Measurements from ENCODE around the gene ATP6V0A4. TPM values are rescaled to one million over a fixed set of nuclear protein-coding genes. Genes with fewer than 3 reads are reported as not detected.

ATP6V0A4 gene
- total RNA-seq, 1 experiment from 2014 or later = not detected

DNA sequence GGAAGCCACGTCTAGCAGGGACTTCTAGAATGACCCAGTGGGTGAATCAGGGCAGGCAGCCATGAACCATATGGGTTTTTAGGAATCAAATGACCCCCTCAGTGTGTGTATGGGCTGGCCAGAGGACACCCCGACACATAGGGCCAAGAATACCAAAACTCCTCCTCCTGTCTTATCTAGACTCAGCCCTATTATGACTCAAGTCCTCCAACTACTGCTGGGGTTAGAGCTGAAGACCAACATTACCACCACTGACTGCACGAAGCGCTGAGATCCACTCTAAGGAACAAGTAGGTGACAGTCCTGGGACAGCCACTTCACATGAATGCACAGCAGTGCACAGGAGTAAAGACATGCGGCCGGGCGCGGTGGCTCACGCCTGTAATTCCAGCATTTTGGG lies 85.3 kb downstream of the ATP6V0A4 start:
- Histone ChIP-seq H3K9ac (ENCODE audit: low read length) (no peak overlapping the region), H3K9me3 (ENCODE audit: control insufficient read depth in 1 of 2, insufficient read depth in 1 of 2, low read depth in 1 of 2, low read length in 2 of 2) (no peaks in the 10 kb centered on the region), H3K9me2 (ENCODE audit: insufficient read depth) (no peaks in the 10 kb centered on the region), H3K79me2 (ENCODE audit: insufficient read depth, low read length) (no peaks in the 10 kb centered on the region), H3K27me3 (ENCODE audit: insufficient read depth, low read length) (no peaks in the 10 kb centered on the region), H3K27ac (ENCODE audit: low read depth, low read length) (no peak overlapping the region), H3K4me1 (ENCODE audit: control insufficient read depth in 1 of 2, insufficient read depth in 2 of 2, low read length in 2 of 2) (no peaks in the 10 kb centered on the region), H3K4me2 (ENCODE audit: low read length) (no peak overlapping the region), H4K20me1 (ENCODE audit: insufficient read depth) (no peaks in the 10 kb centered on the region), H2AFZ (ENCODE audit: low read depth, low read length, poor library complexity, severe bottlenecking) (no peak overlapping the region), H3K36me3 (ENCODE audit: control insufficient read depth in 1 of 2, insufficient read depth in 2 of 2, low read length in 2 of 2) (no peaks in the 10 kb centered on the region), H3K4me3 (replicated peaks in 1 of 2; ENCODE audit: low read depth in 1 of 2, low read length in 2 of 2) (no peak overlapping the region)
- CTCF ChIA-PET = no interaction called here
- no peak for TF ChIP-seq FOSL1 (IDR thresholded peaks at IDR 0.05; ENCODE audit: low read depth)
- no peak for TF ChIP-seq ELF1 (IDR thresholded peaks at IDR 0.05; ENCODE audit: borderline replicate concordance, low read depth)
- no peak for TF ChIP-seq SRF (IDR thresholded peaks at IDR 0.05; ENCODE audit: low read depth)
- no peak for TF ChIP-seq EGR1 (IDR thresholded peaks at IDR 0.05; ENCODE audit: low read depth)
- no peak for TF ChIP-seq POLR2A (IDR thresholded peaks at IDR 0.05; ENCODE audit: borderline replicate concordance, extremely low read depth, insufficient read depth, insufficient read length)
- no peak for TF ChIP-seq ZNF274 (IDR thresholded peaks at IDR 0.05; ENCODE audit: low read depth, low read length)
- TF ChIP-seq SP1 (IDR thresholded peaks at IDR 0.05; ENCODE audit: low read depth) = no peak
- no peak for TF ChIP-seq SIN3A (IDR thresholded peaks at IDR 0.05; ENCODE audit: low read depth)
- no peak for TF ChIP-seq EZH2phosphoT487 (IDR thresholded peaks at IDR 0.05; ENCODE audit: borderline replicate concordance)
- TF ChIP-seq CBX3 (IDR thresholded peaks at IDR 0.05; ENCODE audit: low read depth) = no peak
- TF ChIP-seq, protein P1, sequence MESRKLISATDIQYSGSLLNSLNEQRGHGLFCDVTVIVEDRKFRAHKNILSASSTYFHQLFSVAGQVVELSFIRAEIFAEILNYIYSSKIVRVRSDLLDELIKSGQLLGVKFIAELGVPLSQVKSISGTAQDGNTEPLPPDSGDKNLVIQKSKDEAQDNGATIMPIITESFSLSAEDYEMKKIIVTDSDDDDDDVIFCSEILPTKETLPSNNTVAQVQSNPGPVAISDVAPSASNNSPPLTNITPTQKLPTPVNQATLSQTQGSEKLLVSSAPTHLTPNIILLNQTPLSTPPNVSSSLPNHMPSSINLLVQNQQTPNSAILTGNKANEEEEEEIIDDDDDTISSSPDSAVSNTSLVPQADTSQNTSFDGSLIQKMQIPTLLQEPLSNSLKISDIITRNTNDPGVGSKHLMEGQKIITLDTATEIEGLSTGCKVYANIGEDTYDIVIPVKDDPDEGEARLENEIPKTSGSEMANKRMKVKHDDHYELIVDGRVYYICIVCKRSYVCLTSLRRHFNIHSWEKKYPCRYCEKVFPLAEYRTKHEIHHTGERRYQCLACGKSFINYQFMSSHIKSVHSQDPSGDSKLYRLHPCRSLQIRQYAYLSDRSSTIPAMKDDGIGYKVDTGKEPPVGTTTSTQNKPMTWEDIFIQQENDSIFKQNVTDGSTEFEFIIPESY (IDR thresholded peaks at IDR 0.05; ENCODE audit: extremely low read depth, insufficient replicate concordance, low read length) = no peak
- no peak for TF ChIP-seq EZH2 (IDR thresholded peaks at IDR 0.05)
- TF ChIP-seq, protein P2, sequence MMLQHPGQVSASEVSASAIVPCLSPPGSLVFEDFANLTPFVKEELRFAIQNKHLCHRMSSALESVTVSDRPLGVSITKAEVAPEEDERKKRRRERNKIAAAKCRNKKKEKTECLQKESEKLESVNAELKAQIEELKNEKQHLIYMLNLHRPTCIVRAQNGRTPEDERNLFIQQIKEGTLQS (IDR thresholded peaks at IDR 0.05) = no peak
- no peak for TF ChIP-seq RAD21 (IDR thresholded peaks at IDR 0.05; ENCODE audit: low read depth)
- TF ChIP-seq ZFX (IDR thresholded peaks at IDR 0.05) = no peak
- no peak for TF ChIP-seq REST (IDR thresholded peaks at IDR 0.05; ENCODE audit: low read depth)
- RAD21 ChIA-PET (ENCODE audit: low non-redundant PET in 1 of 2, low total read pairs in 2 of 2, uncharacterized antibody in 2 of 2, unreplicated experiment in 2 of 2) = no interaction called here
- BruUV-seq (replicated peaks) = no TSS peak
- POLR2A ChIA-PET = no interaction called here
- DNase-seq (ENCODE audit: low read depth, low spot score) = no peak
- no peak for ATAC-seq
- intact Hi-C loops (cut with micrococcal nuclease) = no loop called here
